Panc1 (cell line): ENCODE results near the gene RNF224. TPM values are rescaled to one million over a fixed set of nuclear protein-coding genes. Genes with fewer than 3 reads are reported as not detected.

Source experiments
- ATAC-seq: fragments of 200-7000 bp; cut with Tn5 transposase; 2 replicates; pipeline ENCODE4 v1.9.1; 2020; ENCODE audit warnings: mild to moderate bottlenecking, moderate library complexity
- BruUV-seq: library from RNA; stranded (reverse); fragments of 400-500 nt; replicated peaks from 2 replicates; lab custom pipeline; 2021; lab: Mats Ljungman, UMichigan
- CTCF ChIA-PET: fragments of 300-600 bp; sonication (Branson Sonifier 250); formaldehyde crosslinking; loops from one replicate; lab custom pipeline; 2022; ENCODE audit warnings: antibody characterized with exemption; lab: Charles Lee
- POLR2A ChIA-PET: fragments of 300-600 bp; sonication (Branson Sonifier 250); formaldehyde crosslinking; loops from one replicate; lab custom pipeline; 2022; ENCODE audit warnings: antibody characterized with exemption; lab: Charles Lee
- DNase-seq: peaks from one replicate; pipeline ENCODE4 v3.0.0-alpha.2; 2010; ENCODE audit warnings: low read depth, low spot score
- H3K27ac ChIP-seq: 2 replicates; pipeline ENCODE4 v1.5.1; 2011; ENCODE audit warnings: mild to moderate bottlenecking, low read length, inconsistent platforms
- H3K27me3 ChIP-seq: fragments of 200-500 bp; sonication (Bioruptor generic); 2 replicates; pipeline ENCODE4 v1.6.0; 2014; ENCODE audit warnings: low read length, inconsistent platforms; ENCODE audit not compliant: control insufficient read depth, insufficient read depth
- H3K36me3 ChIP-seq: fragments of 200-500 bp; sonication (Bioruptor generic); 2 replicates; pipeline ENCODE4 v1.5.1; 2014; ENCODE audit warnings: inconsistent platforms, mild to moderate bottlenecking, low read length, moderate library complexity; ENCODE audit not compliant: control insufficient read depth, insufficient read depth
- H3K4me1 ChIP-seq: 2 replicates; pipeline ENCODE4 v1.5.1; 2011; ENCODE audit warnings: inconsistent platforms, mild to moderate bottlenecking, low read length, moderate library complexity; ENCODE audit not compliant: control insufficient read depth, insufficient read depth
- H3K4me3 ChIP-seq, 2 experiments: 2 replicates each; pipeline ENCODE4 v1.5.1; 2011 to 2012; ENCODE audit warnings: low read depth in 2 of 2, low read length in 2 of 2, mild to moderate bottlenecking in 2 of 2, inconsistent platforms in 1 of 2, moderate library complexity in 1 of 2
- H3K9me3 ChIP-seq: fragments of 200-500 bp; sonication (Bioruptor generic); 2 replicates; pipeline ENCODE4 v1.5.1; 2014; ENCODE audit warnings: low read depth, mild to moderate bottlenecking, inconsistent platforms, low read length, moderate library complexity; ENCODE audit not compliant: control insufficient read depth, insufficient read depth
- CTCF ChIP-seq: fragments of 450-650 bp; IDR thresholded peaks from 2 replicates; pipeline ENCODE4 v1.5.1; 2017; ENCODE audit warnings: mild to moderate bottlenecking
- POLR2AphosphoS5 ChIP-seq: IDR thresholded peaks from 2 replicates; pipeline ENCODE4 v1.6.1; 2012; ENCODE audit warnings: mild to moderate bottlenecking, low read depth, low read length, moderate library complexity
- SIN3A ChIP-seq: IDR thresholded peaks from 2 replicates; pipeline ENCODE4 v1.6.1; 2012; ENCODE audit warnings: low read depth, mild to moderate bottlenecking, low read length, moderate library complexity, borderline replicate concordance; ENCODE audit not compliant: insufficient read depth
- TCF7L2 ChIP-seq: IDR thresholded peaks from 2 replicates; pipeline ENCODE4 v1.6.1; 2011; ENCODE audit warnings: mild to moderate bottlenecking, low read depth, low read length, inconsistent platforms
- in situ Hi-C: cut with HindIII; loops from 2 replicates; pipeline ENCODE4 v1.10.0; 2016; ENCODE audit warnings: low sequenced_read_pairs, low pct_unique_long_range_greater_than_20kb
- intact Hi-C: fragments of 100-400 bp; cut with micrococcal nuclease; formaldehyde crosslinking; loops from one replicate; pipeline ENCODE4 v1.10.0; 2022; ENCODE audit not compliant: unreplicated experiment
- total RNA-seq: library from RNA; stranded (reverse); gene quantifications from one replicate; pipeline ENCODE4 v1.2.1, GENCODE V29; 2021; ENCODE audit not compliant: unreplicated experiment
- TF ChIP-seq, protein P1 (sequence below), 2 experiments: IDR thresholded peaks; 2 replicates each; pipeline ENCODE4 v1.6.1; 2011 to 2012; ENCODE audit warnings: low read depth in 2 of 2, control low read depth in 1 of 2, low read length in 1 of 2, mild to moderate bottlenecking in 1 of 2, moderate library complexity in 1 of 2; ENCODE audit not compliant: insufficient read depth in 1 of 2

Gene RNF224
- total RNA-seq, 1 experiment from 2014 or later, result 0.15 TPM

DNA sequence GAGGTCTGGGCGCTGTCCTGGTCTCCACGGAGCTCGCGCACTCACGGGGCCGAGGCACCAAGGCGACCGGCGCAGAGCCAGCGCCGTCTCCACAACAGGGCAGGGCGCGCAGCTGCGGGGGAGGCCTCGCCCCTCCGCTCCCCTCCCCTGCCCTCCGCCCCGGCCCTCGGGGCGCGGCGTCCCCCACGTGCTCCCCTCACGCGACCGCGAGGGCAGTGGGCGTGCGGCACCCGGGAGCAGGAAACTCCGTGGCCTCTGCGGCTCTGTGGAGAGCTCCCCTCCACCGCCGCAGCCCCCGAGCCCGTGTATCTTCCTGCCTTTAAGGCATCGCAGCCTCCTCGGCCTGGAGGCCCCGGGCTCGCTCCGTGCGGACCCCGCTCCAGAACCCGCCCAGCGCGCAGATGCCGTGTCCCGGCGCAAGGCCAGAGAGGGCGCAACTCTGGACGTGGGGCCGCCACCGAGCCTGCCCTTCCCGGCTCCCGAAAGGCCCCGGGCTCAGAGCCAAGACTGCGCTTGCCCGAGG is 13.1 kb downstream of the RNF224 start:
- peak; percentile 23 for ATAC-seq
- H3K4me3 ChIP-seq, result peak overlapping the region; percentile 59 to 66
- peaks cover 43% of the 10 kb centered on the region for H3K4me1 ChIP-seq
- in situ Hi-C loops (no loop called here), intact Hi-C loops (no loop called here)
- ChIA-PET POLR2A (interaction anchor here (0.6 kb wide), 4 partner anchors 14 to 90 kb away, joined by 3 to 5 read pairs (median 4); no protein-coding TSS in a partner anchor), CTCF (no interaction called here)
- peaks cover 4% of the 10 kb centered on the region for H3K36me3 ChIP-seq
- no peak for DNase-seq
- H3K9me3 ChIP-seq, result no peaks in the 10 kb centered on the region
- BruUV-seq, result no TSS peak
- peak overlapping the region; percentile 90 for H3K27ac ChIP-seq
- no peaks in the 10 kb centered on the region for H3K27me3 ChIP-seq
- TF ChIP-seq POLR2AphosphoS5 (no peak), CTCF (no peak), TCF7L2 (no peak), SIN3A (0 out of 2 replicates have a peak, but pooled peaks have one; percentile 35)

DNA sequence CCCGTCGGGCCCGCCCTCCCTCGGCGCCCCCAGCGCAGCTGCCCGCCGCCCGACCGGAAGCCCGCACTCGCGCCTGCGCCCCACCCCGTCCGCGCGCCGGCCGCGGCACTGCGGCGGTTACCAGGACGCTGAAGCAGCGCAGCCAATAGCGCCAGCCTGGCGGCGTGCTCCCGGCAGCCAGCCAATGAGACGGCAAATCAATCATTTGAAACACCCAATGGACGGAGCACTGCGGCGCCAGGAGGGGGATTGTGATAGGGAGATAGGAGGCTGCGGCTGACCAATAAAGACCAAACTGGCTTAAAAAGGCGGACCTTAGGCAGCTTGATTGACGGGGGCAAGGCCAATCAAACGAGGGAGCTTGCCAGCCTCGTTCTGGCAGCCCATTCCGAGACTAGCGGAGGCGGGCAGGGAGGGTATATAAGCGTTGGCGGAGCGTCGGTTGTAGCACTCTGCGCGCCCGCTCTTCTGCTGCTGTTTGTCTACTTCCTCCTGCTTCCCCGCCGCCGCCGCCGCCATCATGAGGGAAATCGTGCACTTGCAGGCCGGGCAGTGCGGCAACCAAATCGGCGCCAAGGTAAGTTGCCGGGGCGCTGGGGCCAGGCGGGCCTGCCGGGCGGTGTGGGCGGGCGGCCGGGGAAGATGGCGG is 13.7 kb downstream of the RNF224 start, which contains the start of gene TUBB4B:
Gene TUBB4B, plus strand, starts transcription at position 447 of the 649 bp plus-strand sequence. Its CDS starts 74 bp downstream, at position 521.
- CTCF ChIA-PET, result no interaction called here
- no TSS peak for BruUV-seq
- Histone ChIP-seq H3K4me1 (peaks cover 43% of the 10 kb centered on the region), H3K9me3 (no peaks in the 10 kb centered on the region), H3K27ac (peak within 1 kb of the TSS; percentile 90), H3K36me3 (peaks cover 4% of the 10 kb centered on the region), H3K4me3 (peak within 1 kb of the TSS; percentile 59 to 70), H3K27me3 (no peaks in the 10 kb centered on the region)
- in situ Hi-C loops, result no loop called here
- ATAC-seq, result peak; percentile 75
- TF ChIP-seq POLR2AphosphoS5 (peak; percentile 99), SIN3A (peak; percentile 86; the same call in 1 of the 2 replicates), CTCF (no peak), TCF7L2 (0 out of 2 replicates have a peak, but pooled peaks have one; percentile 38)
- TF ChIP-seq, protein P1, sequence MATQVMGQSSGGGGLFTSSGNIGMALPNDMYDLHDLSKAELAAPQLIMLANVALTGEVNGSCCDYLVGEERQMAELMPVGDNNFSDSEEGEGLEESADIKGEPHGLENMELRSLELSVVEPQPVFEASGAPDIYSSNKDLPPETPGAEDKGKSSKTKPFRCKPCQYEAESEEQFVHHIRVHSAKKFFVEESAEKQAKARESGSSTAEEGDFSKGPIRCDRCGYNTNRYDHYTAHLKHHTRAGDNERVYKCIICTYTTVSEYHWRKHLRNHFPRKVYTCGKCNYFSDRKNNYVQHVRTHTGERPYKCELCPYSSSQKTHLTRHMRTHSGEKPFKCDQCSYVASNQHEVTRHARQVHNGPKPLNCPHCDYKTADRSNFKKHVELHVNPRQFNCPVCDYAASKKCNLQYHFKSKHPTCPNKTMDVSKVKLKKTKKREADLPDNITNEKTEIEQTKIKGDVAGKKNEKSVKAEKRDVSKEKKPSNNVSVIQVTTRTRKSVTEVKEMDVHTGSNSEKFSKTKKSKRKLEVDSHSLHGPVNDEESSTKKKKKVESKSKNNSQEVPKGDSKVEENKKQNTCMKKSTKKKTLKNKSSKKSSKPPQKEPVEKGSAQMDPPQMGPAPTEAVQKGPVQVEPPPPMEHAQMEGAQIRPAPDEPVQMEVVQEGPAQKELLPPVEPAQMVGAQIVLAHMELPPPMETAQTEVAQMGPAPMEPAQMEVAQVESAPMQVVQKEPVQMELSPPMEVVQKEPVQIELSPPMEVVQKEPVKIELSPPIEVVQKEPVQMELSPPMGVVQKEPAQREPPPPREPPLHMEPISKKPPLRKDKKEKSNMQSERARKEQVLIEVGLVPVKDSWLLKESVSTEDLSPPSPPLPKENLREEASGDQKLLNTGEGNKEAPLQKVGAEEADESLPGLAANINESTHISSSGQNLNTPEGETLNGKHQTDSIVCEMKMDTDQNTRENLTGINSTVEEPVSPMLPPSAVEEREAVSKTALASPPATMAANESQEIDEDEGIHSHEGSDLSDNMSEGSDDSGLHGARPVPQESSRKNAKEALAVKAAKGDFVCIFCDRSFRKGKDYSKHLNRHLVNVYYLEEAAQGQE (IDR thresholded peaks at IDR 0.05; ENCODE audit: insufficient read depth in 1 of 2, low read depth in 2 of 2, low read length in 1 of 2), result 0 out of 4 replicates have a peak, but pooled peaks of 1 of the 2 experiments have one; percentile 3
- DNase-seq, result peak; percentile 96
- POLR2A ChIA-PET, result interaction anchor here (0.6 kb wide), 4 partner anchors 13 to 90 kb away, joined by 3 to 5 read pairs (median 4); no protein-coding TSS in a partner anchor
- intact Hi-C loops, result no loop called here
